Measurements from ENCODE around the gene ZNRF1.
A peak's percentile ranks its signal among the peaks of the same experiment; 100 is the strongest.
"Not testable (repeated sequence)": the region's sequence is repeated elsewhere in the genome, so short reads cannot be mapped to it uniquely, and the experiment has no call there.

Gene ZNRF1

DNA sequence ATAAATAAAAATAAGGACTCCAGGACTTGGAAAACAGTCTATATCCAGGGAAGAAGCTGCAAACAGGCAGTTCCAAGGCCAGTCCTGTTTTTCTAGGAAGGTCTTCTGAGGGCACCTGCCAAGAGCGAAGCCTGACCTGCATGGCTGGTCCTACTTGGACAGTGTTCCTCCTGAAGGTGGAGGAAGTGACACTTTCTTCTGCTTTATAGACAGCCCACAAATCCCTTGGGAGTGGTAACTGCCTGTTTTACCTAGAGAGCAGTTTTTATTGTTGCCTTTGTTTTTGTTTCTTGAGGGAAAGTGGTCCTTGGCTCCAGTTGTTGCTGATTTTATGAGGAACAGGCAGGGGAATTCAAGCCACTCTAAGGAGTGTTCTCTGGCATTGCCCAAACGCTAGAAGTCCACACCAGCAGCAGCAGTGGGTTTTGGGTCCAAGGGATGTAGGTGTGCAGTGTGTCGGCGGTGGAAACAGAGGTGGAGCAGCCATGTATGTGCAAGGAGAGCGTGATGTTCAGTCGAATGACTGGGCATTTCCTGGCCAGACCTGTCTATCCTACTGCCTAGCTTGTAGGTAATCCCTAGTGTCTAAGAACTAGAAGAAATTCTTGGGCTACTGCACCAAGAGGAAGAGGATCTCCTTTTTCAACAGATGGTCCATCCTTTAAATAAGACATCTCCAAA, 82.5 kb downstream of the ZNRF1 start:
- DNase-seq = no peak

GRCh38 chr16:75083813-75084212, 85.0 kb downstream of the ZNRF1 start:
- no peak for DNase-seq

DNA sequence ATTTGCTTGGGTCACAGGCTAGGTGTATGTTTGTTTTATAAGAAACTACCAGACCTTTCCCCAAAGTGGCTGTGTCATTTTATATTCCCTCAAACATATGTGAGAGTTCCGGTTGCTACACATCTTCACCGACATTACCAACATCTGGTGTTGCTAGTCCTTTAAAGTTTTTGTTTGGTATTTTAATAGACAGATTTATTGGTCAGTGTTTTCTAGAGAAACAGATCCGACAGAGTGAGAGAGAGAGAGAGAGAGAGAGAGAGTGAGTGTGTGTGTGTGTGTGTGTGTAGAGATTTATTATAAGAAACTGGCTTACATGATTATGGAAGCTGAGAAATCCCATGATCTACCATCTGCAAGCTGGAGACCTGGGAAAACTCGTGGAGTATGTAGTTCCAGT, 86.7 kb downstream of the ZNRF1 start:
- DNase-seq = no peak

GRCh38 chr16:75086281-75086680, 87.5 kb downstream of the ZNRF1 start:
- no peak for DNase-seq

GRCh38 chr16:75086688-75087374, 88.0 kb downstream of the ZNRF1 start:
- DNase-seq = no peak

DNA sequence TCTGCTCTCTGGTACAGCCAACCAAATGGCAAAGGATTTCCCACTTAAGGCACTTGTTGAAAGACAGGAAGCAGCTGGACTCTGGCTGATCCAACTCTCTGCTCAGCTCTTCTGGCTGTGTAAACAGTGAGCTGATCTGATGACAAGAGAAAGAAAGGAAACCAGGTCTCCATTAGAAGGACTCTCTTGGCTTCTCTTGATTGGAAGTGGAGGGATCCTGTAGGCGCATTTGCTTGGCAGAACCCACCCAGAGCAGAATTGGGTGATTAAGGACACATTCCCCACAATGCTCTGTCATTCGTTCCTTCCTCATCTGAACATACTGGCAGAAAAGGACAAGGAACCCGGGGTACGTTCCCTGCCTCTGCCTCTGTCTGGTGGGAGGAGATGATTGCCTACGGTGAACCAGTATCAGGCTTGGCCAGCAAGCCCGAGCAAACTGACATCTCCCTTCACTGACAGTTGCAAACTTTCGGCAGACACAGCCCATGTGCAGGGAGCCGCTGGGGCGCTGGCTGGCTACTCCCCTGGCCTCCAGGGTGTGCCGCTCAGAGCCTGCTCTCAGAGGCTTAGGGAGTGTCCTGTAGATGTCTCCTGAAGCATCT, 88.7 kb downstream of the ZNRF1 start:
- peak; percentile 56 for DNase-seq

DNA sequence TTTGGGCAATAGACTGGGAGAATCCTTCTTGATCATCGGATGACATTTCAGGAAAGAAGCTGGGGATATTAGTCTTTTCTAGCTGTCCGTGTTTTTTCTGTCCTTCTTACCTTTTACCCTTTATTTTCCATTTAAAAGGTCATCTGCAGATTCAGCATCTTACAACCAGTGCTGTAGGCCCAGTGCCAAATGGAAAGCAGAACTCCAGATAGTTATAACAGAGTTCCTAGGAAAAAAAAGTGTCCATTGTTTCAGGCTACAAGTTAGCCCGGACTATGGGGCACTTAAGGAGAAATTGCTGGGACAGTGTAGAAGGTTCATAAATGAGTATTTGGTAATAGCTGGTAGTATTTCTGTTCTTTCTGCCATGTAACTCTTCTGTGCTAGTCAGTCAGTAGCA, 89.4 kb downstream of the ZNRF1 start:
- DNase-seq = no peak

- DNase-seq = no peak
These were observed 90.1 kb downstream of the ZNRF1 start for GRCh38 chr16:75088934-75089333.

DNA sequence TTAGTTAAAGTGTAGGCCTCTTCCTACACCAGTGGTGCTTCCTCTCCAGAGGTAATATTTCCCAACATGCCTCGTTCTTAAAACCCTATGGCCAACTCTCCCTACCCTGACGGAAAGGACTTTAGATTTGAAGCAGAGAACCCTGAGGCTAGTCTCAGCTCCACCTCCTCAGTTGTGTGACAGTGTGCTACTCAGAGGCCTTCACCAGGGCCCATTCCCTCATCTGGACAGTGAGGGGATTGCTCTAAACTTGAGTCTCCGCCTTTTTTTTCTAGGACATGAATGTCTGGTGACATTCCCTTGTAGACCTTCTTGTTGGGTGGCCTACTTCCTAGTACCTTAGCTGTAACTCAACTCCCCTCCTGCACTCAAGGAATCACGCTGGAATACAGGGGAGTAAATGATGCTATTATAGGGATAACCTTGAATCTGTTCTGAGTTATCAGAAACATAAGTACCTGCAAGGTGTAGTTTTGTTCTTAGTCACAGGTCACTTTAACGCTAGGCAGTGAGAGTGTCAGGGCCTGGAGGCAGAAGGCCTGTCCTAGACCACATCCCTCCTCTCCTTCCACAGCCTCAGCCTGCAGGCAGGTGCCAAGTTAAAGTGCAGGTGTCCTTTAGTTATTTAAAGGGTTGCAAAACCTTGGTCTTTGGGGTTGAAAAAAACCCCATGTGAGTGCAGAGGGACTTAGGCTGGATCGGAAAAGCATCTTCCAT, 90.8 kb downstream of the ZNRF1 start:
- DNase-seq = no peak

- DNase-seq = not testable (repeated sequence)
These were observed 92.1 kb downstream of the ZNRF1 start for GRCh38 chr16:75090899-75091298.

GRCh38 chr16:75091619-75092018, 92.8 kb downstream of the ZNRF1 start:
- DNase-seq = not testable (repeated sequence)

- no peak for DNase-seq
These were observed 94.0 kb downstream of the ZNRF1 start for GRCh38 chr16:75092777-75093176.

GRCh38 chr16:75093598-75094540, 95.0 kb downstream of the ZNRF1 start:
- DNase-seq = no peak

DNA sequence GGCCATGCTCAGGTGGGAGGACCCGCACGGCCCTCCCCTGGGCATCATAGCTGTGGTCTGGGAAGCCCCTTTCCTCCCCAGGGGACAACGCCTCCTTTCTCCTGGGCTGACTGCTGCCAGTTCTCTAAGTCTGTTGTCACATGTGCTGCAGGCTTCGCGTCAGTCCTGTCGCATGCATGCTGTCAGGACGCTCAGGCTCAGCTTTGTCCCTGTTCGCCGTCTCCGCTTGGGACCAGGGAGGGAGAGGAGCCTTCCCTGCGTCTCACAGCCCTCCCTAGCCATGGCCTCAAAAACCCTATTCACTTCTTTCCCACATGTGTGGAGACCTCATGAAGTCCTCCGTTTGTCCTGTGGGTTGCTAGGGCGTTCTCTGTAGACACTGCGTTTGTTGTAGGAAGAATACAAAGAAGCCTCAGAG, 96.4 kb downstream of the ZNRF1 start:
- no peak for DNase-seq

DNA sequence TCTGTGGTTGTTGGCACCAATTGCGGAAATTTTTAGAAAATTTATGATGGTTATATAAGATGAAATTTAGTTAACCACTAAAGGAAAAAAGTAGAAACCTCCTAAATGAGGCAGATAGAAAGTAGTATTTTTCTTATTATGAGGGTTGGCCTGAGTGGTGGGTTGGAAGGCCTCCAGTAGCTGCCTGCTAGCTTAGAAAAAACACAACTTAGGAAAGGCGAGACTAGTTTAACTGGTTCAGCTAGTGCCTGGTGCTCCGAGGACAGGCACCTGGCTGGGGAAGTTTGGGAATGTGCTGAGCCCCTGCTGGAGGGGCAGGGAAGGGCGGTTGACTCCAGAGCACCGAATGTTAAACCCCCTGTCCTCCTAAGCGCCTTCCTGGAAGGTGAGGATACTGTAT, 97.8 kb downstream of the ZNRF1 start:
- no peak for DNase-seq

DNA sequence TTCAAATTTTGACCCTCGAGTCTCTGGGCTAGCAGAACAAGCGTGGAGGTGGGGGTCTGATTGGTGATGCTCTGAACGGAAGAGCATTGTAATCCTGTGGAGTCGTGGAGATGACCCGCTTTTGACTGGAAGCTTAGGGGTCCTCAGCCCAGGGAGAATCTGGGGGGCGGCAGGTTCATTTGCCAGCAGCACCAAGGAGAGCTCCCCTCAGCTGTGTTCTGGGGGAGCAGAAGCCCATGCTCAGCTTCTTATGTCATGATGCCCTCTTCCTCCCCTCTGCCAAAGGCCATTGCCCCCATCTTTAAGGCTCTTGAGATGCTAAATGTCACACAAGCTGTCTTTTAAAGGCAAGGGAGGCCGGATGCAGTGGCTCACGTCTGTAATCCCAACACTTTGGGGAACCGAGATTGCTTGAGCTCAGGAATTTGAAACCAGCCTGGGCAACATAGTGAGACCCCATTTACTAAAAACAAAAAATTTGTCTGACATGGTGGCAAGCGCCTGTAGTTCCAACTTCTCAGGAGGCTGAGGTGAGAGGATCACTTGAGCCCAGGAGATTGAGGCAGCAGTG, 98.5 kb downstream of the ZNRF1 start:
- no peak for DNase-seq

DNA sequence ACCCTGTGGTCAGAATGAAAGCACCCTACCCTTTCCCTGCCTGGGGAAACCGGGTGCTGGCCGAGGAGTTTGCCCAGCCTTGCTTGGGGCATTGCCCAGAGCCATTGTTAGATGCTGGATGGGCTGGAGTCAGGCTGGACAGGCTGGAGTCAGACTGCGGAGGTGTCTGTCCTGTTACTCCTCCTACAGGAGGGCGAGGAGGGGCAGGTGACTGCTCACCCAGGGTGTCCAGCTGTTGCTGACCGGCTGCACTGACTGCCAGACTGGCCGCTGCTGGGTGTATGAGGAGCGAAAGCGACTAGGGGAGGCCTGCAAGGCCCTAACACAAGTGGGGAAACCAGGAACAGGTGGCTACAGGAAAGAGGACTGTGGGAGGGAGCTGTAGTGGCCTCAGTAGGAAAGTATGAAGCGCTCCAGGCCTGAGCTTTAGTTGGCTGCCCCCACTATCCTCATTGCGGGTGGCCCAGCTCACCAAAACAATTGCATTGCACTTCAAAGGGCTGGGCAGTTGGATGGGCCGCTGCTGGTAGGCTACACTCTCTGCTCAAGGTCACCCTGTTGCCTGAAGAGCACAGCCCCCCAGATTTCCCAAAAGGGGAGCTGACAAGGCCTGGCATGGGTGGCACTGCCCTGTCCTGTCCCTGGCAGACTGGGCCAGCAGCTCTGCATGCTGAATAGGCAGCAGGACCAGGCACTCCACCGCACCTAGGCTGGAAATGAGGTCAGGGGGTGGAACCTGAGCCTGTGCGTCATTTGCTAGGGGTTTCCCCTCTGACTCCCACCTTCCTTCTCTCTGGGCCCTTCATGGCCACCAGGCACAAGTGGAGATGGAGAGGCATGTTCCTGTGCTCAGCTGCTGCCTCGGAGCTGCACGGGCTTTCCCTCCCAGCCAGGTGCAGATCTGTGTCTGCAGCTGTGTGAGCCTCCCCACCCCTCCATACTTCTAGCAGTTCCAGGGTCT, 99.4 kb downstream of the ZNRF1 start:
- DNase-seq = no peak

DNA sequence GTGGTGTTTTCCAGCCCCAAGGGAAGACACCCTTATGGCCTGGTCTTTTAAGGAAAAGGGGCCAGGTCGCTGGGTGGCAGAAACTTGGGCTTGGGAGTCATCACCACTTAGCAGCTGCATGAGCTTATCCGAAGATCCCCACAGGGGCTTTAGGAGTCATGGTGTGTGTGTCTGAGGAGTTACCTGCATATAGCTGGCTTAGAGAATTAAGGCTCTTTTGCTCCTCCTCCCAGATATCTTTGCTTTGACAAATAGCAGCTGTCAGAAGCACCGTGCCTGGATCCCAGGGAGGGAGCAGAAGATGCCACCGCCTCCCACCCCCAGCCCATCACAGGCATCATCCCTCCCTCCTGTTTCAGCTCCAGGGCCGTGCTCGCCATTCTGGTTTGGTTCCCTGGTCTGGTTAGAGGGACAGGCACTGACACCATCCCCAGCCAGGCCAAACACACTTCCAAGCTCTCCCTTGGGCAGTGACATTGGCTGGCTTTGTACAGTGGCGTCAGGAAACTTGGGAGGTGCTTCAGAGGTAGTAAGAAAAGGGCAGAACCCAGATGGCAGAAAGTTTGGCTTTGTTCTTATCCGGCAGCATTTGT, 100.3 kb downstream of the ZNRF1 start:
- no peak for DNase-seq

DNA sequence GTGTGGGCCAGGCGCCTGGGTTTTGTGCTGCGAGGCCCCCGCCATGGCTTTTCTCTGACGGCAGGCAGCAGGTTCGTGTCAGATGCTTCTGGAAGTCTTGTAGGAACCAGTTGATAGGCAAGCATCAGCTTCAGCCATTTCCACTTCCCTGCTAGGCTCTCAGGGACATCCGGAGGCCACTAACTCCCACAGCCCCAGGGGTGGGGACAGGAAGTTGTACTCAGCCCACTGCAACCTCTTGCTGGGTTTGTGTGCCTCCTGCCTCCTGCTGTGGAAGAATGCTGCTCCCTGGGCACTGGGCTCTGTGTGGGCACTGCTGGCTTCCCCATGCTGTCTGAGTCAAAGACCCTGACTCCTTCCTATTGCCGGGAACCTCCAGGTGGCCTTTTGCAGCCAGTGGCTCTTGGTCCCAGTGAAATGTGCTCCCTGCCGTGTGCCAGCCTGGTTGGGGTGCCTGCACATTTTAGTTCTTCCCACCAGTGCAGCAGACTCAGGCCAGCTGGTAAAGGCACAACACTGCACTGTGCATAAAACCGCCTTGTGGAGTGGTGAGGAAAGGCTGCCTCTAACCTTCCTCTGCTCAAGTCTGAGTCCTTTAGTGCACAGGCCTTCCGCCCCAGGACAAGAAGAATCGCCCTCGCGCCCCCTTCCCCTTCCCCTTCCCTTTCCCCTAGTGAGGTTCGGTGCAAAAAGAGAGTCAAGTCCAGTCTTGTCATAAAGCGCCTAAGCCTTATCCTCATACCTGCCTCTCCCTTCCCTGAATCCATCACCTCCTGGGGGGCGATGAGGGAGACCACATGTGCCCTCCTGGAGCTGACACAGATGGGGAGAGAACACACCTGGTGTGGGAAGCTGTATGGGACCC, 101.1 kb downstream of the ZNRF1 start:
- DNase-seq = no peak

DNA sequence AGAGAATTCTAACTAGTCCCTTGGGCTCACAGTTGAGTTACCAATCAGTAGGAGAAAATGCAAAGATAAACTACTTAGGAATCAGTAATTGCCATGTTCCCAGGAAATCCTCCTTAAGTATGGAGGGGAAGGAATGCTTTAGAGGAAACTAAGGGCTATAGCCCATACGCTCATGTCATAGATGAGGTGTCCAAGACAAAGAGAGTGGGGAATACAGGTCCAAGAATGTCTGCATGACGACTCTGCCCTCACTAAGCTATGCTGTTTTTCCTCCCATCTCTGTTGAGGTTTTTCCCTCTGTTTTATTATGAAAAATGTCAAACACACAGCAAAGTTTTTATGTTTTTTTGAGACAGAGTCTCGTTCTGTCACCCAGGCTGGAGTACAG, 101.8 kb downstream of the ZNRF1 start:
- no peak for DNase-seq
